ENCODE measurements around the gene NEURL1B.

DNA sequence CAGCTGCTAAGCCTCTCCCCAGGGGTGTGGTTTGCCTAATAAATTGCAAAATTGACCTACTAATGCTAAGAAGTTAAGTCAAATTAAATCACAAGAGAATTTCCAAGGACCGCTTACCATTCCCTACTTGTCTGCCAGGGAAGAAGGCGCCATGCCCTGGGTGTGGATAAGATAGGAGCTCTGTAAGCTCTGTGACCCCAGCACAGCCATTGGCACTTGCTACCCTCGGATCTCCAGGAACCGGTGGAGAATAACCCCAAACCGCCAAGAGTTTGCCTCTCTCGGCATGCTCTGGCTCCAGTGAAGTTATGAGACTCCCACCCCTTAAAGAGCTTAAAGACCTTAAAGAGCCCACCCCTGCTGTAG is 58.9 kb downstream of the NEURL1B start:
- TF ChIP-seq, protein P1, sequence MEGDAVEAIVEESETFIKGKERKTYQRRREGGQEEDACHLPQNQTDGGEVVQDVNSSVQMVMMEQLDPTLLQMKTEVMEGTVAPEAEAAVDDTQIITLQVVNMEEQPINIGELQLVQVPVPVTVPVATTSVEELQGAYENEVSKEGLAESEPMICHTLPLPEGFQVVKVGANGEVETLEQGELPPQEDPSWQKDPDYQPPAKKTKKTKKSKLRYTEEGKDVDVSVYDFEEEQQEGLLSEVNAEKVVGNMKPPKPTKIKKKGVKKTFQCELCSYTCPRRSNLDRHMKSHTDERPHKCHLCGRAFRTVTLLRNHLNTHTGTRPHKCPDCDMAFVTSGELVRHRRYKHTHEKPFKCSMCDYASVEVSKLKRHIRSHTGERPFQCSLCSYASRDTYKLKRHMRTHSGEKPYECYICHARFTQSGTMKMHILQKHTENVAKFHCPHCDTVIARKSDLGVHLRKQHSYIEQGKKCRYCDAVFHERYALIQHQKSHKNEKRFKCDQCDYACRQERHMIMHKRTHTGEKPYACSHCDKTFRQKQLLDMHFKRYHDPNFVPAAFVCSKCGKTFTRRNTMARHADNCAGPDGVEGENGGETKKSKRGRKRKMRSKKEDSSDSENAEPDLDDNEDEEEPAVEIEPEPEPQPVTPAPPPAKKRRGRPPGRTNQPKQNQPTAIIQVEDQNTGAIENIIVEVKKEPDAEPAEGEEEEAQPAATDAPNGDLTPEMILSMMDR (IDR thresholded peaks at IDR 0.05), result no peak
- no peak for TF ChIP-seq POLR2A (IDR thresholded peaks at IDR 0.05)
